Esophagus squamous epithelium (tissue), 4 donors: ENCODE results near the gene ITPR3.

Experiments used
- POLR2A ChIP-seq, 4 donors: fragments of 450-650 bp; IDR thresholded peaks; one replicate each; pipeline ENCODE4 v1.6.1; 2017; ENCODE audit warnings: antibody characterized with exemption in 4 of 4, mild to moderate bottlenecking in 4 of 4, moderate library complexity in 3 of 4
- TF ChIP-seq, protein P1 (sequence below), 6 experiments: fragments of 450-650 bp in 4 of 6; fragments of 200-600 bp in 2 of 6; sonication (generic) in 2 of 6; IDR thresholded peaks; one replicate each; pipeline ENCODE4 v1.5.1; 2016 to 2019; ENCODE audit warnings: antibody characterized with exemption in 6 of 6, mild to moderate bottlenecking in 4 of 6, moderate library complexity in 4 of 6

DNA sequence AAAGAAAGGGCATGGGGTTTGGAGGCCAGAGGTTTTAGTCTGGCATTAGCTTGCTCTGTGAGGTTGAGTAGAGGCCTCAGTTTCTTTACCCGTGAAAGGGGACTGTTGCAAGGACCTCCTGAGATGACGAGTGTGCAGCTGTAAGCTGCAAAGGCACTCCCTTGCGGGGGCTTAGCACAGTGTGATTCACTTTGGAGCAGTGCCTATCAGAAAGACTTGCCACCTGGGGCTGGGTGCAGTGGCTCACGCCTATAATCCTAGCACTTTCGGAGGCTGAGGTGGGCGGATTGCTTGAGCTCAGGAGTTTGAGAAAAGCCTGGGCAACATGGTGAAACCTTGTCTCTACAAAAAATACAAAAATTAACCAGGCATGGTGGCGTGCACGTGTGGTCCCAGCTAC is 33.6 kb upstream of the ITPR3 start:
- TF ChIP-seq, protein P1, sequence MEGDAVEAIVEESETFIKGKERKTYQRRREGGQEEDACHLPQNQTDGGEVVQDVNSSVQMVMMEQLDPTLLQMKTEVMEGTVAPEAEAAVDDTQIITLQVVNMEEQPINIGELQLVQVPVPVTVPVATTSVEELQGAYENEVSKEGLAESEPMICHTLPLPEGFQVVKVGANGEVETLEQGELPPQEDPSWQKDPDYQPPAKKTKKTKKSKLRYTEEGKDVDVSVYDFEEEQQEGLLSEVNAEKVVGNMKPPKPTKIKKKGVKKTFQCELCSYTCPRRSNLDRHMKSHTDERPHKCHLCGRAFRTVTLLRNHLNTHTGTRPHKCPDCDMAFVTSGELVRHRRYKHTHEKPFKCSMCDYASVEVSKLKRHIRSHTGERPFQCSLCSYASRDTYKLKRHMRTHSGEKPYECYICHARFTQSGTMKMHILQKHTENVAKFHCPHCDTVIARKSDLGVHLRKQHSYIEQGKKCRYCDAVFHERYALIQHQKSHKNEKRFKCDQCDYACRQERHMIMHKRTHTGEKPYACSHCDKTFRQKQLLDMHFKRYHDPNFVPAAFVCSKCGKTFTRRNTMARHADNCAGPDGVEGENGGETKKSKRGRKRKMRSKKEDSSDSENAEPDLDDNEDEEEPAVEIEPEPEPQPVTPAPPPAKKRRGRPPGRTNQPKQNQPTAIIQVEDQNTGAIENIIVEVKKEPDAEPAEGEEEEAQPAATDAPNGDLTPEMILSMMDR (IDR thresholded peaks at IDR 0.05), result no peak
- no peak for TF ChIP-seq POLR2A (IDR thresholded peaks at IDR 0.05)
